Dedifferentiated amniotic fluid mesenchymal stem cell (primary cell): ENCODE data around the gene RYR1.
"Not testable (repeated sequence)": the region's sequence is repeated elsewhere in the genome, so short reads cannot be mapped to it uniquely, and the experiment has no call there.

Experiments
- DNase-seq: peaks from one replicate; pipeline ENCODE4 v3.0.0-alpha.2; 2016; ENCODE audit errors: extremely low spot score

The RYR1 gene

DNA sequence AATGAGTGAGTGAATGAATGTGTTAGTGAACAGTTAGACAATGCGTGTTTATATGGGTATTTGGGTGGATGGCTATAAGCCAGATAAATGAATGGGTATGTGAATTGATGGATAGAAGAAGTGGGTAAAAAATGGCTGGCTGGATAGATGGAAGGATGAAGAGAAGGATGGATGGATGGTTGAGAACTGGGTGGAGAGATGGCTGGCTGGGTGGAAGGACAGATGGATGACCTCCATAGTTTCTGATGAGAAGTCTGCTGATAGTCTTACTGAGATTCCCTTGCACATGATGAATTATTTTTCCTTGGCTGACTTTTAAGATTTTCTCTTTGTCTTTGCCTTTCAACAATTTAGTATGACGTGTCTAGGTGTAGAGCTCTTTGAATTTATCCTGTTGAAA, 57.4 kb downstream of the RYR1 start:
- no peak for DNase-seq

DNA sequence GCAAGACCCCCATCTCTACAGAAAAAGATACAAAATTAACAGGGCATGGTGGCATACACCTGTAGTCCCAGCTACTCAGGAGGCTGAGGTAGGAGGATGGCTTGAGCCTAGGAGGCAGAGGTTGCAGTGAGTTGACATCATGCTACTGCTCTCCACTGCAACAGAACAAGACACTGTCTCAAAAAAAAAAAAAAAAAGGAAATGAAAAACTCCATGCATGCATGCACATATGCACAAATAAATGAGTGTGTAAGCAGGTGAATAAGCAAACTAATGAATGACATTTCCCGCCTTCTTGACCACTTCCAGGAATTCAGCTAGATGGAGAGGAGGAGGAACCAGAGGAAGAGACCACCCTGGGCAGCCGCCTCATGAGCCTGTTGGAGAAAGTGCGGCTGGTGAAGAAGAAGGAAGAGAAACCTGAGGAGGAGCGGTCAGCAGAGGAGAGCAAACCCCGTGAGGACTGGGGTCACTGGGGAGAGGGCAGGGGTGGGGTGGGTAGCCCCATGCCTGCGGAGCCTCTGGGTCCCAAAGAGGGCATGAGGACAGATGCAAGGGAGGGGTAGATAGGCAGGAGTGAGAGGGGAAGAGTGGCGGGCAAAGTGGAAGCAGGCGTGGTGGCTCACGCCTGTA, 58.8 kb downstream of the RYR1 start:
- no peak for DNase-seq

GRCh38 chr19:38494379-38494778, 60.9 kb downstream of the RYR1 start:
- no peak for DNase-seq

DNA sequence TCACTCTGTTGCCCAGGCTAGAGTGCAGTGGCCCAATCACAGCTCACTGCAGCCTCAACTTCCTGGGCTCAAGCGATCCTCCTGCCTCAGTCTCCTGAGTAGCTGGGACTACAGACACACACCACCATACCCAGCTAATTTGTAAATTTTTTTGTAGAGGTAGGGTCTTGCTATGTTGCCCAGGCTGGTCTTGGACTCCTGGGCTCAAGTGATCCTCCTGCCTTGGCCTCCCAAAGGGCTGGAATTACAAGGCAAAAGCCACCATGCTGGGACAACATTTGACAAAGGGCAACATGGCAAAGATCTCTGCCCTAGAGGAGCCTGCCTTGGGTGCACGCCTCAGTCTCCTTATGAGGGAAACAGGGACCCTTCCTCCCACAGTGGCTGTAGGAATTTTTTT, 61.9 kb downstream of the RYR1 start:
- DNase-seq: not testable (repeated sequence)

- no peak for DNase-seq
Observed at GRCh38 chr19:38496116-38496515, 62.6 kb downstream of the RYR1 start.

DNA sequence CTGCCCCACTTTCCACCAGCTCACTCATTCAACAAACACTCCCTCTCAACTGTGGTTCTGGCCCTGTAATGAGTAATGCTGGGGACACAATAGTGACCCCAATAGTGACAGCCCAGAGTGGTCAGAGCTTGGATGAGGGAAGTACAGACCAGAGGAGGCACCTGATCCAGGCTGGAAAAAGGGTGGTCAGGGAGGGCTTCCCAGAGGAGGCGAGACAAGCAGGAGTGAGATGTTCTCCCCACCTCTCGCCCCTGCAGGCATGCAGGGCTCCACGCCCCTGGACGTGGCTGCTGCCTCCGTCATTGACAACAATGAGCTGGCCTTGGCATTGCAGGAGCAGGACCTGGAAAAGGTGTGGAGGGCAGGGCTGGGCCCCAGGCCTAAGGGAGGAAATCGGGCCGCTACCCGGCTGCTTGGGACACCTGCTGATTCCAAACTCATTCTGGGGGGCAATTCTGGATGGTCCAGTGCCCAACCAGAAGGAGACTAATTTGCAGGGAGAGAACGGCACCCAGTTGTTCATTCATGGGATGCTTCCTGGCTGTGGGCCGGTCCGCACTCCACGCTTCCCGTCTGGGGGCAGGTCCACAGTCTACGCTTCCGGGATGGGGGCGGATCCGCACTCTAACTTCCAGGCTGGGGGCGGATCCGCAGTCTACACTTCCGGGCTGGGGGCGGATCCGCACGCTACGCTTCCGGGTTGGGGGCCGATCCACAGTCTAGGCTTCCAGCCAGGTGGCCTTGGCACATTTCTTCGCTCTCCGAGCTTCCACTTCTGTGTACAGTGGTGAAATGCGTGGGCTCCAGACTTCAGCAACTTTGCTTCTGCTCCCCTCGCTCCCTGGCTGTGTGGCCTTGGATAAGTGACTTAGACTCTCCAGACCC, 63.4 kb downstream of the RYR1 start:
- no peak for DNase-seq

- DNase-seq: no peak
Observed at GRCh38 chr19:38497907-38498306, 64.4 kb downstream of the RYR1 start.

- no peak for DNase-seq
Observed at GRCh38 chr19:38499532-38499931, 66.0 kb downstream of the RYR1 start.

- no peak for DNase-seq
Observed at GRCh38 chr19:38500450-38500849, 67.0 kb downstream of the RYR1 start.

DNA sequence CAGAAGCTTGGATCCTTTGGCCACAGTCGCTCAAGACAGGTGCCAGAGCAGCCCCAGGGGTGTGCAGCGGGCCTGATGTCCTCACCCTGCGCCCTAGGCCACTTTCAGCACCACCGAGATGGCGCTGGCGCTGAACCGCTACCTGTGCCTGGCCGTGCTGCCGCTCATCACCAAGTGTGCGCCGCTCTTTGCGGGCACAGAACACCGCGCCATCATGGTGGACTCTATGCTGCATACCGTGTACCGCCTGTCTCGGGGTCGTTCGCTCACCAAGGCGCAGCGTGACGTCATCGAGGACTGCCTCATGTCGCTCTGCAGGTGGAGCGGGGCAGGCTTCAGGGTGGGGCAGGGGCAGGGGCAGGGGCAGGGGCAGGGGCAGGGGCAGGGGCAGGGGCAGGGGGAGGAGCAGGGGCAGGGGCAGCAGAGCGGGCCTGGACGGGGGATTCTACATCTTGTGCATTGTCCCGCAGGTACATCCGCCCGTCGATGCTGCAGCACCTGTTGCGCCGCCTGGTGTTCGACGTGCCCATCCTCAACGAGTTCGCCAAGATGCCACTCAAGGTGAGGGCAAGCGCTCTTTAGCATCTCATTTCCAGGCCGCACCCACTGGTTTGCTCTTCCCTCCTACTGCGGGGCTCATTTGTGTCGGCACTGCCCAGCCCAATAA, 69.1 kb downstream of the RYR1 start:
- no peak for DNase-seq

- no peak for DNase-seq
Observed at GRCh38 chr19:38503077-38503410, 69.6 kb downstream of the RYR1 start.

DNA sequence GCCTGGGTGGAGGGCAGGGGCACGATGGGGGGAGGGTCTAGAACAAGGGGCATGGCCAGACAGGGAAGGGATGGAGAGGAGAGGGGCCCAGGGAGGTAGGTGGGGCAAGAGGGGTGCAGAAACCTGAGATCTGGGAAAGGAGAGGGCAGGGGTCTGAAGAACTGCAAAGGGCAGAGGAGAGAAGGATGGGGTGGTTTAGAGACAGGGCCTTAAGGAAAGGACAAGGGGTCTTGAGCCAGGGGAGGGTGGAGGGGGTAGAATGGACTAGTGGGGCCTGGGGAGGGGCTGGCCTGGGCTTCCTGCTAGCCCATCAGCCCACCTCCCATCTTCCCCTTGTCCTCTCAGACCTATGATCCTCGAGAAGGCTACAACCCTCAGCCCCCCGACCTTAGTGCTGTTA, 72.5 kb downstream of the RYR1 start:
- no peak for DNase-seq

GRCh38 chr19:38506375-38506722, 72.9 kb downstream of the RYR1 start:
- no peak for DNase-seq

GRCh38 chr19:38506723-38507550, 73.4 kb downstream of the RYR1 start:
- no peak for DNase-seq

DNA sequence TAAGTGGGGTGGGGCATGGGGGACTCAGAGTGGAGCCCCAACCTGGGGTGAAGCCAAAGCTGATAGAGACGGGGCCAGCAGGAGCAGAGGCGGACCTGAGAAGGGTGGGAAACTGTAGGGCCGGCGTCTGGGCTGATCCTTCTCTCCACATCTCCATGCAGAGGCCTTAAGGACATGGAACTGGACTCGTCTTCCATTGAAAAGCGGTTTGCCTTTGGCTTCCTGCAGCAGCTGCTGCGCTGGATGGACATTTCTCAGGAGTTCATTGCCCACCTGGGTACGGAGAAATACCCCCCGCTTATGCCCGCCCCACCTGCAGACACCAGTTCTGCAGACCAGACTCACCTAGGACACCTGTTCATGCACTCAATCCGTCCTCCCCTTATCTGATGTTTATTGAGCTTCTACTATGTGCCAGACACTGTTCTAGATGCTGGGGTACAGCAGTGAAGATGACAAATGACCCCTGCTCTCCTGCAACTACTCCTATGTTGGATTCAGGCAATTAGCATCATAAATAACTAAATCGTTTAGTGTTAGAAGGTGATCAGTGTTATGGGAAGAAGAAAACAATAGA, 74.1 kb downstream of the RYR1 start:
- no peak for DNase-seq

DNA sequence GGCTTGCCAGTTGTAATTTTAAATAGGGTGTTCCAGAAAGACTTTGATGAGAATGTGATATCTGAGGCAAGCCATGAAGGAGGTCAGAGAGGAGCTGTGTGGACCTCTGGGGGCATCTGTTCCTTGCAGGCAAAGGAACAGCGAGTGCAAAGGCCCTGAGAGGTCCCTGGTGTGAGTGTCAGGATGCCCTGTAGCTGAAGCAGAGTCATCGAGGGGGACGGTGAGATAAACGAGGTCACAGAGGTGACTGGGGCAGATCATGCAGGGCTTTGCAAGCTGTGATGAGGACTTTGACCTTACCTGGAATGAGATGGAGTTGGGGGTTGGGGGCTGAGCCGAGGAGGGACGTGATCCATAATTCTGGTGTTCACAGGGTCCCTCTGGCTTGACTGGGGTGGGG, 75.0 kb downstream of the RYR1 start:
- no peak for DNase-seq

- no peak for DNase-seq
Observed at GRCh38 chr19:38509027-38509426, 75.5 kb downstream of the RYR1 start.

GRCh38 chr19:38511074-38511708, 77.7 kb downstream of the RYR1 start:
- DNase-seq: no peak

DNA sequence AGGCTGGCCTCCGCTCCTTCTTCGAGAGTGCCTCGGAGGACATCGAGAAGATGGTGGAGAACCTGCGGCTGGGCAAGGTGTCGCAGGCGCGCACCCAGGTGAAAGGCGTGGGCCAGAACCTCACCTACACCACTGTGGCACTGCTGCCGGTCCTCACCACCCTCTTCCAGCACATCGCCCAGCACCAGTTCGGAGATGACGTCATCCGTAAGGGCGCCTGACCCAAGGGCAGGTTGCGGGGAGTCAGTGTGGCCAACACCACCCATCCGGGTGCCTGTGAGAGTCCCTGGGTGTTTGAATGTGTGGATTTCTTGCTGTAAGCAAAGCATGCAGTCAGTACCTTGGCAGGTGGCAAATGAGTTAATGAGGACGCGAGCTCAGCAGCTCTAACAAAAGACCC, 78.8 kb downstream of the RYR1 start:
- DNase-seq: no peak

- not testable (repeated sequence) for DNase-seq
Observed at GRCh38 chr19:38513156-38513555, 79.7 kb downstream of the RYR1 start.

- no peak for DNase-seq
Observed at GRCh38 chr19:38513762-38514167, 80.3 kb downstream of the RYR1 start.
